ENCODE measurements around the gene LHX2. TPM values are rescaled to one million over a fixed set of nuclear protein-coding genes. Genes with fewer than 3 reads are reported as not detected.
A peak's percentile ranks its signal among the peaks of the same experiment; 100 is the strongest.

Gene LHX2
- total RNA-seq, 1 experiment from 2014 or later: 1.4 TPM

GRCh38 chr9:124042201-124042721 lies 30.7 kb downstream of the LHX2 start:
- Histone ChIP-seq H3K9me3 (ENCODE audit: insufficient read depth, low read depth) (no peaks in the 10 kb centered on the region), H3K4me2 (no peak overlapping the region), H4K20me1 (ENCODE audit: insufficient read depth) (no peaks in the 10 kb centered on the region), H3F3A (ENCODE audit: insufficient read depth, low read depth) (no peaks in the 10 kb centered on the region), H3K36me3 (ENCODE audit: low read depth) (no peaks in the 10 kb centered on the region), H3K4me1 (replicated peaks; ENCODE audit: insufficient read depth) (no peaks in the 10 kb centered on the region), H3K27me3 (ENCODE audit: insufficient read depth, low read depth) (peaks cover 71% of the 10 kb centered on the region), H3K4me3 (no peak overlapping the region), H3K27ac (no peak overlapping the region), H3K9me2 (ENCODE audit: insufficient read depth) (no peaks in the 10 kb centered on the region), H3K79me2 (ENCODE audit: low read depth) (no peaks in the 10 kb centered on the region), H2AFZ (no peak overlapping the region)
- no peak for TF ChIP-seq EZH2 (IDR thresholded peaks at IDR 0.05; ENCODE audit: low read depth)
- TF ChIP-seq CTCF (conservative IDR thresholded peaks at IDR 0.05): no peak
- DNase-seq: peak in 1 of 2 experiments; percentile 24
- CTCF ChIA-PET: interaction anchor here (0.6 kb wide), 1 partner anchor 801 kb away, joined by 3 read pairs; no protein-coding TSS in a partner anchor
- POLR2A ChIA-PET (ENCODE audit: unreplicated experiment): interaction anchor here (0.6 kb wide), 2 partner anchors 348 to 417 kb away, joined by 3 to 5 read pairs; no protein-coding TSS in a partner anchor
- intact Hi-C loops (cut with micrococcal nuclease; ENCODE audit: unreplicated experiment): loop anchor here (10.0 kb wide), 2 partner anchors 223 to 353 kb away; no protein-coding TSS in a partner anchor
- no TSS peak for BruUV-seq (replicated peaks)

- H3K79me2 ChIP-seq (ENCODE audit: low read depth): no peaks in the 10 kb centered on the region
- POLR2A ChIA-PET (ENCODE audit: unreplicated experiment): no interaction called here
- no peaks in the 10 kb centered on the region for H3K36me3 ChIP-seq (ENCODE audit: low read depth)
- peaks cover 68% of the 10 kb centered on the region for H3K27me3 ChIP-seq (ENCODE audit: insufficient read depth, low read depth)
- no peak overlapping the region for H3K27ac ChIP-seq
- H2AFZ ChIP-seq: no peak overlapping the region
- no peaks in the 10 kb centered on the region for H3F3A ChIP-seq (ENCODE audit: insufficient read depth, low read depth)
- CTCF ChIA-PET: interaction anchor here (0.6 kb wide), 1 partner anchor 242 kb away, joined by 5 read pairs; no protein-coding TSS in a partner anchor
- no peak overlapping the region for H3K4me3 ChIP-seq
- H4K20me1 ChIP-seq (ENCODE audit: insufficient read depth): peaks cover 7% of the 10 kb centered on the region; the same call in 1 of the 2 replicates
- TF ChIP-seq EZH2 (IDR thresholded peaks at IDR 0.05; ENCODE audit: low read depth) (no peak), CTCF (conservative IDR thresholded peaks at IDR 0.05) (no peak)
- BruUV-seq (replicated peaks): no TSS peak
- no peaks in the 10 kb centered on the region for H3K4me1 ChIP-seq (replicated peaks; ENCODE audit: insufficient read depth)
- H3K4me2 ChIP-seq: peak overlapping the region; percentile 79
- intact Hi-C loops (cut with micrococcal nuclease; ENCODE audit: unreplicated experiment): loop anchor here (10.0 kb wide), 2 partner anchors 220 to 350 kb away; no protein-coding TSS in a partner anchor
- no peaks in the 10 kb centered on the region for H3K9me2 ChIP-seq (ENCODE audit: insufficient read depth)
- no peak for DNase-seq
- H3K9me3 ChIP-seq (ENCODE audit: insufficient read depth, low read depth): no peaks in the 10 kb centered on the region
Observed at GRCh38 chr9:124044448-124044847, 32.9 kb downstream of the LHX2 start.

- H2AFZ ChIP-seq: 0 out of 2 replicates have a peak overlapping the region, but pooled peaks have one; percentile 73
Observed at GRCh38 chr9:124045076-124045829, 33.7 kb downstream of the LHX2 start.

More at GRCh38 chr9:124045076-124045829, 33.7 kb downstream of the LHX2 start:
- peaks cover 7% of the 10 kb centered on the region; the same call in 1 of the 2 replicates for H4K20me1 ChIP-seq (ENCODE audit: insufficient read depth)
- no peaks in the 10 kb centered on the region for H3F3A ChIP-seq (ENCODE audit: insufficient read depth, low read depth)
- H3K4me1 ChIP-seq (replicated peaks; ENCODE audit: insufficient read depth): no peaks in the 10 kb centered on the region
- H3K9me2 ChIP-seq (ENCODE audit: insufficient read depth): no peaks in the 10 kb centered on the region
- no peaks in the 10 kb centered on the region for H3K79me2 ChIP-seq (ENCODE audit: low read depth)
- H3K36me3 ChIP-seq (ENCODE audit: low read depth): no peaks in the 10 kb centered on the region
- H3K27me3 ChIP-seq (ENCODE audit: insufficient read depth, low read depth): peaks cover 63% of the 10 kb centered on the region
- H3K4me2 ChIP-seq: peak overlapping the region; percentile 79
- no peak for TF ChIP-seq CTCF (conservative IDR thresholded peaks at IDR 0.05)
- TF ChIP-seq EZH2 (IDR thresholded peaks at IDR 0.05; ENCODE audit: low read depth): no peak
- no peaks in the 10 kb centered on the region for H3K9me3 ChIP-seq (ENCODE audit: insufficient read depth, low read depth)
- DNase-seq: peak in 1 of 2 experiments; percentile 26
- ChIA-PET CTCF (interaction anchor here (0.6 to 0.7 kb wide), 2 partner anchors 85 to 349 kb away, joined by 5 to 7 read pairs; no protein-coding TSS in a partner anchor), POLR2A (ENCODE audit: unreplicated experiment) (no interaction called here)
- H3K4me3 ChIP-seq: peak overlapping the region; percentile 52; the same call in 1 of the 2 replicates
- intact Hi-C loops (cut with micrococcal nuclease; ENCODE audit: unreplicated experiment): loop anchor here (10.0 kb wide), 2 partner anchors 220 to 350 kb away; no protein-coding TSS in a partner anchor
- no peak overlapping the region for H3K27ac ChIP-seq
- no TSS peak for BruUV-seq (replicated peaks)

Measured in PC-9 (cell line).